ENCODE data around the gene CKAP5. TPM values are rescaled to one million over a fixed set of nuclear protein-coding genes. Genes with fewer than 3 reads are reported as not detected.

CKAP5 gene
- total RNA-seq, 1 experiment from 2014 or later, result 171 TPM

DNA sequence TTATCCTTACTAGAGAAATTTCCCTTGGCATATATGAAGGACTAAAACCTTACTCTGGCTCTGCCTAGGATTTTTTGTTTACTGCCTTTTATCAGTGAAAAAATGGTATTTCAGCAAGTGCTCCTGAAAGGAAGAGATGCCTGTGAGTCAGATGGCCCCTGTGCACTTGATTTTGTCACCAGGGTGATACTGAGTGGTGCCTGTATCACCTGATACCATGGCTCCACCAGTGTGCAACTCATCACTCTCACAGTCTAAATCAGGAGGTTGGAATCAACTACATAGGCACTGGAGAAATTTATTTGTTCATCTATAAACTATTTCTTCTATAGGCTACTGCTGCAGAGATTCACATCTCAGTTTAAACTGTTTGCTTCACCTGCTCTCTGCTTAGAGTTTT is 83.8 kb downstream of the CKAP5 start (continued):
- TF ChIP-seq, protein P1, sequence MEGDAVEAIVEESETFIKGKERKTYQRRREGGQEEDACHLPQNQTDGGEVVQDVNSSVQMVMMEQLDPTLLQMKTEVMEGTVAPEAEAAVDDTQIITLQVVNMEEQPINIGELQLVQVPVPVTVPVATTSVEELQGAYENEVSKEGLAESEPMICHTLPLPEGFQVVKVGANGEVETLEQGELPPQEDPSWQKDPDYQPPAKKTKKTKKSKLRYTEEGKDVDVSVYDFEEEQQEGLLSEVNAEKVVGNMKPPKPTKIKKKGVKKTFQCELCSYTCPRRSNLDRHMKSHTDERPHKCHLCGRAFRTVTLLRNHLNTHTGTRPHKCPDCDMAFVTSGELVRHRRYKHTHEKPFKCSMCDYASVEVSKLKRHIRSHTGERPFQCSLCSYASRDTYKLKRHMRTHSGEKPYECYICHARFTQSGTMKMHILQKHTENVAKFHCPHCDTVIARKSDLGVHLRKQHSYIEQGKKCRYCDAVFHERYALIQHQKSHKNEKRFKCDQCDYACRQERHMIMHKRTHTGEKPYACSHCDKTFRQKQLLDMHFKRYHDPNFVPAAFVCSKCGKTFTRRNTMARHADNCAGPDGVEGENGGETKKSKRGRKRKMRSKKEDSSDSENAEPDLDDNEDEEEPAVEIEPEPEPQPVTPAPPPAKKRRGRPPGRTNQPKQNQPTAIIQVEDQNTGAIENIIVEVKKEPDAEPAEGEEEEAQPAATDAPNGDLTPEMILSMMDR (IDR thresholded peaks at IDR 0.05), result no peak
- TF ChIP-seq, protein P2, sequence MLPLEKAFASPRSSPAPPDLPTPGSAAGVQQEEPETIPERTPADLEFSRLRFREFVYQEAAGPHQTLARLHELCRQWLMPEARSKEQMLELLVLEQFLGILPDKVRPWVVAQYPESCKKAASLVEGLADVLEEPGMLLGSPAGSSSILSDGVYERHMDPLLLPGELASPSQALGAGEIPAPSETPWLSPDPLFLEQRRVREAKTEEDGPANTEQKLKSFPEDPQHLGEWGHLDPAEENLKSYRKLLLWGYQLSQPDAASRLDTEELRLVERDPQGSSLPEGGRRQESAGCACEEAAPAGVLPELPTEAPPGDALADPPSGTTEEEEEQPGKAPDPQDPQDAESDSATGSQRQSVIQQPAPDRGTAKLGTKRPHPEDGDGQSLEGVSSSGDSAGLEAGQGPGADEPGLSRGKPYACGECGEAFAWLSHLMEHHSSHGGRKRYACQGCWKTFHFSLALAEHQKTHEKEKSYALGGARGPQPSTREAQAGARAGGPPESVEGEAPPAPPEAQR (CRISPR knock-in tag; IDR thresholded peaks at IDR 0.05), result no peak
- TF ChIP-seq NFYB (CRISPR knock-in tag; conservative IDR thresholded peaks at IDR 0.05; ENCODE audit: low read depth), result no peak
- TF ChIP-seq RORB (CRISPR knock-in tag; IDR thresholded peaks at IDR 0.05), result no peak
- no peak for TF ChIP-seq USF1 (CRISPR knock-in tag; IDR thresholded peaks at IDR 0.05)
- TF ChIP-seq, protein P3, sequence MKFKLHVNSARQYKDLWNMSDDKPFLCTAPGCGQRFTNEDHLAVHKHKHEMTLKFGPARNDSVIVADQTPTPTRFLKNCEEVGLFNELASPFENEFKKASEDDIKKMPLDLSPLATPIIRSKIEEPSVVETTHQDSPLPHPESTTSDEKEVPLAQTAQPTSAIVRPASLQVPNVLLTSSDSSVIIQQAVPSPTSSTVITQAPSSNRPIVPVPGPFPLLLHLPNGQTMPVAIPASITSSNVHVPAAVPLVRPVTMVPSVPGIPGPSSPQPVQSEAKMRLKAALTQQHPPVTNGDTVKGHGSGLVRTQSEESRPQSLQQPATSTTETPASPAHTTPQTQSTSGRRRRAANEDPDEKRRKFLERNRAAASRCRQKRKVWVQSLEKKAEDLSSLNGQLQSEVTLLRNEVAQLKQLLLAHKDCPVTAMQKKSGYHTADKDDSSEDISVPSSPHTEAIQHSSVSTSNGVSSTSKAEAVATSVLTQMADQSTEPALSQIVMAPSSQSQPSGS (CRISPR knock-in tag; IDR thresholded peaks at IDR 0.05; ENCODE audit: borderline replicate concordance, low read depth), result no peak

DNA sequence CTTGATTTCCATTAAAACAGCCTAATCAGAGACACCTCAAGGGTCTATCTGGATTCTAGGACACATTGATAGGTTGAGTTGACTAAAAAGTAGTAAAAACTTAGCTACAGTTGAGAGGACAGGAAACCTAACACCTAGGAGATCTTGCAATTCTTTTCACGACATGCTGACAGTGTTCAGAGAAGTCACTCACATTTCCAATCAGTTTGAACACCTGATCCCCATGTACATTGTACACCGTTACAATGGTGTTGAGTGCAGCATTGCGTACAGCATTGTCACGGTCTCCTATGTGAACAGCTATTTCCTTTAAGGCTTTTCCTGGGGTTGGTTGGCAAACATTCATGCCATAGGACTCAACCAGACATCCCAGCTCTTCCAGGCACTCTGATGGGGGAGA is 84.3 kb downstream of the CKAP5 start:
- H3K27me3 Mint-ChIP-seq (ENCODE audit: low read depth), result no peaks in the 10 kb centered on the region
- ChIA-PET CTCF (no interaction called here), POLR2A (no interaction called here)
- no peak overlapping the region for H3K4me3 Mint-ChIP-seq
- no peaks in the 10 kb centered on the region for H3K9me3 Mint-ChIP-seq
- TF ChIP-seq NR3C1 (CRISPR knock-in tag; conservative IDR thresholded peaks at IDR 0.05; ENCODE audit: low read depth) (no peak), AFF4 (CRISPR knock-in tag; IDR thresholded peaks at IDR 0.05; ENCODE audit: borderline replicate concordance) (no peak), ZNF219 (CRISPR knock-in tag; IDR thresholded peaks at IDR 0.05; ENCODE audit: borderline replicate concordance) (no peak), SMAD4 (CRISPR knock-in tag; IDR thresholded peaks at IDR 0.05) (no peak)
- ATAC-seq, result no peak
- H3K4me1 Mint-ChIP-seq, result peaks cover 19% of the 10 kb centered on the region
- no peak overlapping the region for H3K27ac Mint-ChIP-seq
- peaks cover 83% of the 10 kb centered on the region for H3K36me3 Mint-ChIP-seq
- no peak for DNase-seq (ENCODE audit: low spot score)

- ChIA-PET CTCF (interaction anchor here (0.5 kb wide), 1 partner anchor 453 kb away, joined by 3 read pairs; no protein-coding TSS in a partner anchor), POLR2A (interaction anchor here (0.7 kb wide), 1 partner anchor 724 kb away, joined by 3 read pairs; no protein-coding TSS in a partner anchor)
- Mint-ChIP-seq H3K27ac (no peak overlapping the region), H3K27me3 (ENCODE audit: low read depth) (no peaks in the 10 kb centered on the region), H3K9me3 (no peaks in the 10 kb centered on the region), H3K4me3 (no peak overlapping the region), H3K4me1 (peaks cover 6% of the 10 kb centered on the region), H3K36me3 (peaks cover 86% of the 10 kb centered on the region)
- no peak for DNase-seq (ENCODE audit: low spot score)
- no peak for ATAC-seq
- TF ChIP-seq GRHL2 (CRISPR knock-in tag; IDR thresholded peaks at IDR 0.05; ENCODE audit: insufficient replicate concordance, severe bottlenecking), result no peak
Measured at GRCh38 chr11:46760429-46761128, 85.5 kb downstream of the CKAP5 start.
